ENCODE measurements around the gene FHIT. TPM values are rescaled to one million over a fixed set of nuclear protein-coding genes. Genes with fewer than 3 reads are reported as not detected.

The FHIT gene
- total and polyA plus RNA-seq, 2 of the 4 experiments (the other 2 are of a cell fraction), result 0.07 TPM; not detected in 1

DNA sequence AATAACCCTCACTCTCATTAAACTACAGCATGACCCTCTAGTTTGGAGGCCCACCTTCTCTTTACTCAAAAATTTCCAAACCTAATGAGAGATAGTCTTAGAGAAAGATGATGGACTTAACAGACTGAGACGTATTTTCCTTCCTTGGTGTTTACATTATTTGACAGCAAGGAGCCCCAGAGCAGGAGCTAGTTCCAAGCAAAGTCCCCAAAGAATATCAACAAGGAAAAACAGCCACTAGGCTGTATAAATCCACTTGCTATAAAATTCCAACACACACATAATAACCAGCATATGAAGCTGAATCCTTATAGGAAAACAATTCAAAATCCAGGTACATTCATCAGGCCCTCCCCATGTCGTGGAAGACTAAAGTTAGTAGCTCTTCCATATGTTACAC is 660.0 kb downstream of the FHIT start:
- H3K4me3 ChIP-seq (ENCODE audit: insufficient read depth, low read depth, low read length), result no peak overlapping the region
- H3K18ac ChIP-seq (ENCODE audit: low read depth, low read length), result no peak overlapping the region
- no peak overlapping the region for H3K9ac ChIP-seq (ENCODE audit: low read depth, low read length)
- ChIA-PET CTCF (no interaction called here), POLR2A (ENCODE audit: unreplicated experiment) (no interaction called here)
- H2BK15ac ChIP-seq (ENCODE audit: low read depth, low read length), result no peak overlapping the region
- H3K56ac ChIP-seq (ENCODE audit: extremely low read depth, insufficient read depth, low read length), result no peak overlapping the region
- no peaks in the 10 kb centered on the region for H3K9me1 ChIP-seq (ENCODE audit: insufficient read depth, low read length)
- H3K9me3 ChIP-seq (ENCODE audit: control insufficient read depth, insufficient read depth, low read length), result no peaks in the 10 kb centered on the region
- ATAC-seq (ENCODE audit: low read depth) (no peak), DNase-seq (no peak)
- in situ Hi-C loops (cut with MboI; ENCODE audit: low sequenced_read_pairs), result no loop called here
- no peak overlapping the region for H2BK120ac ChIP-seq (ENCODE audit: low read depth, low read length)
- BruUV-seq (replicated peaks), result no TSS peak
- WGBS, 2 experiments (ENCODE audit: extremely low coverage in 2 of 2, insufficient read length in 1 of 2), result 33% methylated on average over 1 of the region's 2 CpGs; no CpG with 5 or more reads in 1 of the 2 experiments
- no peak overlapping the region for H3K4ac ChIP-seq (ENCODE audit: low read depth, low read length)
- H2AK5ac ChIP-seq (ENCODE audit: low read depth, low read length), result no peak overlapping the region
- dilution Hi-C loops (cut with HindIII; ENCODE audit: low sequenced_read_pairs, unreplicated experiment), result no loop called here
- no peak overlapping the region for H3K27ac ChIP-seq (ENCODE audit: insufficient read depth, low read length)
- intact Hi-C loops (cut with micrococcal nuclease), result no loop called here
- H2BK20ac ChIP-seq (ENCODE audit: low read depth, low read length), result no peak overlapping the region
- H4K8ac ChIP-seq (ENCODE audit: low read depth in 2 of 2, low read length in 2 of 2), result no peak overlapping the region
- no peak overlapping the region for H3K23ac ChIP-seq (ENCODE audit: low read depth, low read length)
- H4K20me1 ChIP-seq (ENCODE audit: insufficient read depth, low read length), result no peaks in the 10 kb centered on the region
- no peaks in the 10 kb centered on the region for H3K79me1 ChIP-seq (ENCODE audit: low read depth in 1 of 2, low read length in 2 of 2)
- peaks cover 2% of the 10 kb centered on the region; the same call in 1 of the 2 replicates for H3K4me1 ChIP-seq (ENCODE audit: control insufficient read depth, insufficient read depth, low read length)
- H2AK9ac ChIP-seq (replicated peaks; ENCODE audit: low read depth, low read length, poor library complexity), result no peak overlapping the region
- TF ChIP-seq RAD21 (IDR thresholded peaks at IDR 0.05; ENCODE audit: low read length) (no peak), CEBPB (IDR thresholded peaks at IDR 0.05; ENCODE audit: low read depth, low read length) (no peak), USF2 (IDR thresholded peaks at IDR 0.05; ENCODE audit: low read depth, low read length) (no peak), FOS (IDR thresholded peaks at IDR 0.05; ENCODE audit: low read depth, low read length) (no peak), SMC3 (IDR thresholded peaks at IDR 0.05; ENCODE audit: low read depth, low read length) (no peak), MXI1 (IDR thresholded peaks at IDR 0.05; ENCODE audit: borderline replicate concordance, low read depth, low read length) (no peak), ELK1 (IDR thresholded peaks at IDR 0.05; ENCODE audit: borderline replicate concordance, low read depth, low read length) (no peak), MAZ (IDR thresholded peaks at IDR 0.05; ENCODE audit: borderline replicate concordance, low read depth, low read length) (no peak), RCOR1 (IDR thresholded peaks at IDR 0.05; ENCODE audit: insufficient replicate concordance, low read length) (no peak), POLR2A (IDR thresholded peaks at IDR 0.05; ENCODE audit: low read depth, low read length) (no peak)
- TF ChIP-seq, protein P1, sequence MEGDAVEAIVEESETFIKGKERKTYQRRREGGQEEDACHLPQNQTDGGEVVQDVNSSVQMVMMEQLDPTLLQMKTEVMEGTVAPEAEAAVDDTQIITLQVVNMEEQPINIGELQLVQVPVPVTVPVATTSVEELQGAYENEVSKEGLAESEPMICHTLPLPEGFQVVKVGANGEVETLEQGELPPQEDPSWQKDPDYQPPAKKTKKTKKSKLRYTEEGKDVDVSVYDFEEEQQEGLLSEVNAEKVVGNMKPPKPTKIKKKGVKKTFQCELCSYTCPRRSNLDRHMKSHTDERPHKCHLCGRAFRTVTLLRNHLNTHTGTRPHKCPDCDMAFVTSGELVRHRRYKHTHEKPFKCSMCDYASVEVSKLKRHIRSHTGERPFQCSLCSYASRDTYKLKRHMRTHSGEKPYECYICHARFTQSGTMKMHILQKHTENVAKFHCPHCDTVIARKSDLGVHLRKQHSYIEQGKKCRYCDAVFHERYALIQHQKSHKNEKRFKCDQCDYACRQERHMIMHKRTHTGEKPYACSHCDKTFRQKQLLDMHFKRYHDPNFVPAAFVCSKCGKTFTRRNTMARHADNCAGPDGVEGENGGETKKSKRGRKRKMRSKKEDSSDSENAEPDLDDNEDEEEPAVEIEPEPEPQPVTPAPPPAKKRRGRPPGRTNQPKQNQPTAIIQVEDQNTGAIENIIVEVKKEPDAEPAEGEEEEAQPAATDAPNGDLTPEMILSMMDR (conservative IDR thresholded peaks at IDR 0.05; ENCODE audit: low read depth, low read length), result no peak
- peaks cover 1% of the 10 kb centered on the region; the same call in 1 of the 2 replicates for H3K27me3 ChIP-seq (ENCODE audit: control insufficient read depth, insufficient read depth, low read length)
- no peak overlapping the region for H2AFZ ChIP-seq (replicated peaks; ENCODE audit: low read length, poor library complexity)
- H2BK5ac ChIP-seq (ENCODE audit: low read depth, low read length, poor library complexity, severe bottlenecking), result no peak overlapping the region
- no peak overlapping the region for H4K91ac ChIP-seq (ENCODE audit: insufficient read depth, low read depth, low read length)
- no peak overlapping the region for H3K4me2 ChIP-seq (ENCODE audit: low read depth, low read length)
- H4K5ac ChIP-seq (ENCODE audit: low read depth, low read length), result no peak overlapping the region
- no peak overlapping the region for H3K14ac ChIP-seq (replicated peaks; ENCODE audit: low read depth, low read length)
- no peaks in the 10 kb centered on the region for H3K36me3 ChIP-seq (ENCODE audit: control insufficient read depth, insufficient read depth, low read length)
